A673 (cell line): ENCODE data around the gene NME3. TPM values are rescaled to one million over a fixed set of nuclear protein-coding genes. Genes with fewer than 3 reads are reported as not detected.

Experiments used
- BruUV-seq: library from RNA; stranded (reverse); fragments of 400-500 nt; replicated peaks from 2 replicates; lab custom pipeline; 2021; lab: Mats Ljungman, UMichigan
- CTCF ChIA-PET: fragments of 300-600 bp; sonication (Branson Sonifier 250); formaldehyde crosslinking; loops from one replicate; lab custom pipeline; 2022; ENCODE audit warnings: antibody characterized with exemption; lab: Charles Lee
- POLR2A ChIA-PET: fragments of 300-600 bp; sonication (Branson Sonifier 250); formaldehyde crosslinking; loops from one replicate; lab custom pipeline; 2022; ENCODE audit warnings: antibody characterized with exemption; ENCODE audit not compliant: low non-redundant PET; lab: Charles Lee
- DNase-seq: peaks from one replicate; pipeline ENCODE4 v3.0.0-alpha.2; 2015; ENCODE audit warnings: low spot score
- H3K27ac ChIP-seq: fragments of 200-600 bp; sonication (generic); 2 replicates; pipeline ENCODE4 v1.5.1; 2016; ENCODE audit warnings: mixed run types, low read depth, mild to moderate bottlenecking, mixed read lengths, antibody characterized with exemption, low read length; ENCODE audit not compliant: poor library complexity, severe bottlenecking
- H3K27me3 ChIP-seq: fragments of 200-600 bp; sonication (generic); replicated peaks from 2 replicates; pipeline ENCODE4 v1.6.1; 2017; ENCODE audit warnings: mixed run types, low read depth, mild to moderate bottlenecking, mixed read lengths, antibody characterized with exemption, low read length; ENCODE audit not compliant: insufficient read depth, poor library complexity
- H3K36me3 ChIP-seq: fragments of 200-600 bp; sonication (generic); 2 replicates; pipeline ENCODE4 v1.6.1; 2016; ENCODE audit warnings: mixed run types, mild to moderate bottlenecking, mixed read lengths, antibody characterized with exemption, low read length; ENCODE audit not compliant: insufficient read depth, poor library complexity, severe bottlenecking
- H3K4me1 ChIP-seq: fragments of 200-600 bp; sonication (generic); 2 replicates; pipeline ENCODE4 v1.6.1; 2017; ENCODE audit warnings: mixed run types, mild to moderate bottlenecking, mixed read lengths, antibody characterized with exemption, low read length; ENCODE audit not compliant: insufficient read depth, poor library complexity, severe bottlenecking
- H3K4me3 ChIP-seq: fragments of 200-600 bp; sonication (generic); 2 replicates; pipeline ENCODE4 v1.5.1; 2016; ENCODE audit warnings: low read depth, mixed run types, mild to moderate bottlenecking, mixed read lengths, low read length; ENCODE audit not compliant: poor library complexity, severe bottlenecking
- H3K9me3 ChIP-seq: fragments of 200-600 bp; sonication (generic); 2 replicates; pipeline ENCODE4 v1.6.1; 2016; ENCODE audit warnings: mixed run types, low read depth, mild to moderate bottlenecking, mixed read lengths, antibody characterized with exemption, low read length; ENCODE audit not compliant: poor library complexity, severe bottlenecking
- EZH2 ChIP-seq: fragments of 200-600 bp; sonication (generic); IDR thresholded peaks from 2 replicates; pipeline ENCODE4 v1.6.1; 2017; ENCODE audit warnings: borderline replicate concordance, low read depth, mild to moderate bottlenecking, mixed read lengths, antibody characterized with exemption, low read length; ENCODE audit not compliant: poor library complexity, severe bottlenecking
- intact Hi-C: fragments of 100-400 bp; cut with micrococcal nuclease; formaldehyde crosslinking; loops from one replicate; pipeline ENCODE4 v1.10.0; 2022; ENCODE audit not compliant: unreplicated experiment
- total RNA-seq: library from RNA; stranded (reverse); gene quantifications from 2 replicates; pipeline ENCODE4 v1.2.3, GENCODE V29; 2021
- TF ChIP-seq, protein P1 (sequence below): fragments of 300-800, 200-600 bp; sonication (generic); conservative IDR thresholded peaks from 2 replicates; pipeline ENCODE4 v1.5.1; 2017; ENCODE audit warnings: low read depth, mild to moderate bottlenecking, antibody characterized with exemption, low read length, moderate library complexity, mixed read lengths

NME3 gene
- total RNA-seq, 1 experiment from 2014 or later = 35.3 TPM

DNA sequence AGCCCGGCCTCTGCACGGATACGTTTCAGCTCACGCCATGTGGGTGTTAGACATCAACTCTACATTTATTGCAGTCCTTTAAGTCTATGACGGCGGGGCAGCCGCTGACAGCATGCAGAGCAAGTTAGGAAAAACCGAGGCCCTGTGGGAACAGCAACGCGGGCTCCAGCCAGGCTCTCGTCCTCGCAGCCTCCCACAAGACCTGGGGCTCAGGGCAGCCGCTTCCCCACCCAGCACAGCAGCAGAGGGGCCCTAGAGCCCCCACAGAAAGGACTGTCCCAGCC lies 5.3 kb upstream of the NME3 start:
- no peaks in the 10 kb centered on the region for H3K9me3 ChIP-seq
- H3K36me3 ChIP-seq = peaks cover 14% of the 10 kb centered on the region
- TF ChIP-seq, protein P1, sequence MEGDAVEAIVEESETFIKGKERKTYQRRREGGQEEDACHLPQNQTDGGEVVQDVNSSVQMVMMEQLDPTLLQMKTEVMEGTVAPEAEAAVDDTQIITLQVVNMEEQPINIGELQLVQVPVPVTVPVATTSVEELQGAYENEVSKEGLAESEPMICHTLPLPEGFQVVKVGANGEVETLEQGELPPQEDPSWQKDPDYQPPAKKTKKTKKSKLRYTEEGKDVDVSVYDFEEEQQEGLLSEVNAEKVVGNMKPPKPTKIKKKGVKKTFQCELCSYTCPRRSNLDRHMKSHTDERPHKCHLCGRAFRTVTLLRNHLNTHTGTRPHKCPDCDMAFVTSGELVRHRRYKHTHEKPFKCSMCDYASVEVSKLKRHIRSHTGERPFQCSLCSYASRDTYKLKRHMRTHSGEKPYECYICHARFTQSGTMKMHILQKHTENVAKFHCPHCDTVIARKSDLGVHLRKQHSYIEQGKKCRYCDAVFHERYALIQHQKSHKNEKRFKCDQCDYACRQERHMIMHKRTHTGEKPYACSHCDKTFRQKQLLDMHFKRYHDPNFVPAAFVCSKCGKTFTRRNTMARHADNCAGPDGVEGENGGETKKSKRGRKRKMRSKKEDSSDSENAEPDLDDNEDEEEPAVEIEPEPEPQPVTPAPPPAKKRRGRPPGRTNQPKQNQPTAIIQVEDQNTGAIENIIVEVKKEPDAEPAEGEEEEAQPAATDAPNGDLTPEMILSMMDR = no peak
- TF ChIP-seq EZH2 = no peak
- no TSS peak for BruUV-seq
- ChIA-PET POLR2A (no interaction called here), CTCF (no interaction called here)
- no peak overlapping the region for H3K27ac ChIP-seq
- H3K4me1 ChIP-seq = no peaks in the 10 kb centered on the region
- no peak overlapping the region for H3K4me3 ChIP-seq
- intact Hi-C loops = loop anchor here (10.0 kb wide), 1 partner anchor 48 kb away; the partner anchor contains the start of genes FAHD1 and HAGH
- no peak for DNase-seq
- no peaks in the 10 kb centered on the region for H3K27me3 ChIP-seq

DNA sequence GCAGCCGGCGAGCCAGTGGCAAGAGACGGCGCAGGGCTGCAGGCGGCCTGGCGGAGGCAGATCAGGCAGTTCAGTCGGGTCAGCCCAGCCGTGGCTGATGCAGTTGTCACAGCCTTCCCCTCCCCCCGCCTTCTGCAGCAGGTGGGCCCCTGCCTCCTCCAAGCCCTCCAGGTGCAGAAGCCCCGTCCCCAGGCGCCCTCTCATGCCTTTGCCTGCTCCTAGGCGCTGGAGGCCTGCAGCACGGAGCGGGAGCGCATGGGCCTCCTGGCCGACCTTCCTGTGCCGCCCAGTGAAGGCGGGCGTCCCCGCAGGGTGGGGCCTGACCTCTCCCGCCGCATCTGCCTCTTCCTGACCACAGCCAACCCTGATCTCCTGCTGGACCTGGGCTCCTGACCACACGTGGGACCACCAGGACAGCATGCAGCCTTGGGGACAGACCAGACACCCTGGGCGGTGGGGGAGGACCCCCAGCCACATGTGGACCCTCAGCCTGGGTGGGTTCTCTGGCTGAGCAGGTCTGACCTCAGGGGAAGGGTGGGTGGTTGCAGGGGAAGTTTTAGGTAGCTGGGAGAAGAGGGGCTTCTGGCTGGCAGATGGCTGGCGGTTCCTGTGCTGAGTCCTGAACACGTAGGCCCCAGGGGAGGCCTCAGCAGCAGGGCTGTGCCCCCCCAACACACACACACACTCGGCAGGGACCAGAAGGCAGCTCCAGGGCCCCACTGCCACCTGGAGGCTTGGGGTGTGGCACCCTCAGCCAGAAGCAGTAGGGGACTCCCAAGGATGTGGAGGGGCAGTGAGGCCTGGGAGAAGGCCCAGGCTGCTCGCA lies 4.7 kb upstream of the NME3 start:
- intact Hi-C loops = loop anchor here (10.0 kb wide), 1 partner anchor 49 kb away; the partner anchor contains the start of genes FAHD1 and HAGH
- Histone ChIP-seq H3K9me3 (no peaks in the 10 kb centered on the region), H3K4me1 (no peaks in the 10 kb centered on the region), H3K36me3 (peaks cover 14% of the 10 kb centered on the region), H3K27me3 (no peaks in the 10 kb centered on the region), H3K4me3 (no peak overlapping the region), H3K27ac (no peak overlapping the region)
- POLR2A ChIA-PET = no interaction called here
- no peak for DNase-seq
- TF ChIP-seq EZH2 = no peak
- TF ChIP-seq, protein P1 = no peak
- CTCF ChIA-PET = no interaction called here
- no TSS peak for BruUV-seq

DNA sequence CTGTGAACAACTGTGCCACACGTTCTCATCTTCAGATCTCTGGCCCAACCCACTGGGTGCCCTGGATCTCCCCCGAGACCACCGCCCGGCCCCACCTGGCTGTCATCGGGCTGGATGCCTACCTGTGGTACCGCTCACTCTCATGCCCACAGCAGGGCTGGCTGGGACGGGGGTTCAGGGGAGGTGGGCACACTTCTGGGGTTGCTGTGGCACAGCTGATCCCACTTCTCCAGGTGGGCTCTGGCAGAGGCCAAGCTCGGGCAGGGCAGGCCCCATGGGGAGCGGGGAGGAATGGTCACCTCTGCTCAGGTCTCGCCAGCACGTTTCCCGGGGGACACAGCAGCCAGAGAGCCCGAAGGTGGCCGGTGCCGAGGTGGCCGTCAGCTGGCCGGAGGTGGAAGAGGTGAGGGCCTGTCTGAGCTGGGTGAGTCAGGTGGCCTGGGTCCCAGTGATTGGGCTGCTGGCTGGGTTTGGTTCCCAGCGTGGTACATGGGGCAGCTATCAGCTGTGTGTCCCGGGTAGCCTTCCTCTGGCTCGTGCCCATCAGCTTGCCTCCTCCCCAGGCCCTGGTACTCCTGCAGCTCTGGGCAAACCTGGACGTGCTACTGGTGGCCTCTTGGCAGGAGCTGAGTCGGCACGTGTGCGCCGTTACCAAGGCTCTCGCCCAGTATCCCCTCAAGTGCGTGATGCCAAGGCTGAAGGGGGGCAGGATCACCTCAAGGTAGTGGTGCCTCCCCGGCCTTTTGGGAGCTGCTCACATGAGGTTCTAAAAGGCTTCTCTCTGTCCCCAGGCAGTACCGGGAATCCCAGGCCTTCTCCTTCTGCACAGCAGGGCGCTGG lies 3.9 kb upstream of the NME3 start:
- POLR2A ChIA-PET = no interaction called here
- H3K9me3 ChIP-seq = no peaks in the 10 kb centered on the region
- DNase-seq = no peak
- TF ChIP-seq, protein P1 = no peak
- no peak for TF ChIP-seq EZH2
- intact Hi-C loops = loop anchor here (10.0 kb wide), 1 partner anchor 50 kb away; the partner anchor contains the start of genes FAHD1 and HAGH
- H3K36me3 ChIP-seq = peaks cover 16% of the 10 kb centered on the region
- CTCF ChIA-PET = no interaction called here
- H3K27ac ChIP-seq = no peak overlapping the region
- BruUV-seq = no TSS peak
- no peaks in the 10 kb centered on the region for H3K27me3 ChIP-seq
- peaks cover 1% of the 10 kb centered on the region for H3K4me1 ChIP-seq
- no peak overlapping the region for H3K4me3 ChIP-seq
